Neural progenitor cell (in vitro differentiated cells): Measurements from ENCODE around the gene MAP2K5.

ENCODE experiments used
- EZH2 ChIP-seq: fragments of 200-600 bp; sonication (generic); IDR thresholded peaks from 2 replicates; pipeline ENCODE4 v1.6.1; 2017; ENCODE audit warnings: antibody characterized with exemption, mild to moderate bottlenecking, moderate library complexity
- EZH2phosphoT487 ChIP-seq: fragments of 200-600 bp; sonication (generic); IDR thresholded peaks from 2 replicates; pipeline ENCODE4 v1.6.1; 2017; ENCODE audit warnings: antibody characterized with exemption
- TF ChIP-seq, protein P1 (sequence below): fragments of 200-600 bp; sonication (generic); IDR thresholded peaks from 2 replicates; pipeline ENCODE4 v1.5.1; 2017; ENCODE audit warnings: antibody characterized with exemption, mild to moderate bottlenecking

DNA sequence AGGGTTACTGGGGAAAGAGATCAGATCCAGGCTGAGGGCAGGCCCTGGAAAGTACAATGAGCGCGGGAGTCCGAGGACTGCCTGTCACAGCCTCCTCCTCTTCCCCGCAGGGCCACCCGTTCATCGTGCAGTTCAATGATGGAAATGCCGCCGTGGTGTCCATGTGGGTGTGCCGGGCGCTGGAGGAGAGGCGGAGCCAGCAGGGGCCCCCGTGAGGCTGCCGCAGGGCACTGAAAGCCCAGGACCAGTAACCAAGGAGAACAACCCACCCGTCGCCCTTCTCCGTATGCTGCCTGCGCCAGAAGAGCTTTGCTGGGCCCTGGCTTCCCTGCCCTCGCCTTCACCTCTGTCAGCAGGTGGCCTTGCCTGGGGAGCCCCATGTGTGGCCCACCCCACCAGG, 264.0 kb downstream of the MAP2K5 start:
- TF ChIP-seq EZH2 (no peak), EZH2phosphoT487 (no peak)
- TF ChIP-seq, protein P1, sequence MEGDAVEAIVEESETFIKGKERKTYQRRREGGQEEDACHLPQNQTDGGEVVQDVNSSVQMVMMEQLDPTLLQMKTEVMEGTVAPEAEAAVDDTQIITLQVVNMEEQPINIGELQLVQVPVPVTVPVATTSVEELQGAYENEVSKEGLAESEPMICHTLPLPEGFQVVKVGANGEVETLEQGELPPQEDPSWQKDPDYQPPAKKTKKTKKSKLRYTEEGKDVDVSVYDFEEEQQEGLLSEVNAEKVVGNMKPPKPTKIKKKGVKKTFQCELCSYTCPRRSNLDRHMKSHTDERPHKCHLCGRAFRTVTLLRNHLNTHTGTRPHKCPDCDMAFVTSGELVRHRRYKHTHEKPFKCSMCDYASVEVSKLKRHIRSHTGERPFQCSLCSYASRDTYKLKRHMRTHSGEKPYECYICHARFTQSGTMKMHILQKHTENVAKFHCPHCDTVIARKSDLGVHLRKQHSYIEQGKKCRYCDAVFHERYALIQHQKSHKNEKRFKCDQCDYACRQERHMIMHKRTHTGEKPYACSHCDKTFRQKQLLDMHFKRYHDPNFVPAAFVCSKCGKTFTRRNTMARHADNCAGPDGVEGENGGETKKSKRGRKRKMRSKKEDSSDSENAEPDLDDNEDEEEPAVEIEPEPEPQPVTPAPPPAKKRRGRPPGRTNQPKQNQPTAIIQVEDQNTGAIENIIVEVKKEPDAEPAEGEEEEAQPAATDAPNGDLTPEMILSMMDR = no peak
